Muscle of leg (tissue), 11 donors: Measurements from ENCODE around the gene CDC20B. TPM values are rescaled to one million over a fixed set of nuclear protein-coding genes. Genes with fewer than 3 reads are reported as not detected.
"Not testable (repeated sequence)": the region's sequence is repeated elsewhere in the genome, so short reads cannot be mapped to it uniquely, and the experiment has no call there.

Source experiments
- DNase-seq: peaks from one replicate; pipeline ENCODE4 v3.0.0; 2013
- H3K27ac ChIP-seq: one replicate; pipeline ENCODE4 v1.5.1; 2013; ENCODE audit warnings: mild to moderate bottlenecking, low read length, control low read depth
- H3K27me3 ChIP-seq: one replicate; pipeline ENCODE4 v1.6.1; 2013; ENCODE audit warnings: low read length; ENCODE audit not compliant: control insufficient read depth, insufficient read depth
- H3K36me3 ChIP-seq: one replicate; pipeline ENCODE4 v1.6.1; 2013; ENCODE audit warnings: low read length; ENCODE audit not compliant: control insufficient read depth, insufficient read depth
- H3K4me1 ChIP-seq: one replicate; pipeline ENCODE4 v1.6.1; 2013; ENCODE audit warnings: low read length; ENCODE audit not compliant: control insufficient read depth, insufficient read depth
- H3K4me3 ChIP-seq: one replicate; pipeline ENCODE4 v1.5.1; 2013; ENCODE audit warnings: low read length, control low read depth
- H3K9me3 ChIP-seq: replicated peaks from 2 replicates; pipeline ENCODE4 v1.6.1; 2013; ENCODE audit warnings: low read depth, low read length; ENCODE audit not compliant: control insufficient read depth
- WGBS: methylation state at CpG from one replicate; pipeline ENCODE4 v1.1.5; 2013; ENCODE audit warnings: missing lambda C conversion rate; ENCODE audit not compliant: insufficient coverage; 5-methylcytosine and 5-hydroxymethylcytosine counted together
- polyA plus RNA-seq, 8 donors: library from polyadenylated mRNA; unstranded; fragments of 120-200 nt; gene quantifications; one replicate each; pipeline versions ENCODE4 v1.2.1 to v1.2.3, GENCODE V29; 2013; ENCODE audit warnings: inconsistent platforms in 1 of 8, low replicate concordance in 1 of 8; ENCODE audit not compliant: insufficient read length in 8 of 8, insufficient read depth in 1 of 8
- total RNA-seq: library from RNA; stranded (reverse); fragments of 120-200 nt; gene quantifications from one replicate; pipeline ENCODE4 v1.2.4, GENCODE V29; 2013

CDC20B gene
- total and polyA plus RNA-seq, 9 donors = 0.08 to 0.78 (median 0.11) TPM; not detected in 5

DNA sequence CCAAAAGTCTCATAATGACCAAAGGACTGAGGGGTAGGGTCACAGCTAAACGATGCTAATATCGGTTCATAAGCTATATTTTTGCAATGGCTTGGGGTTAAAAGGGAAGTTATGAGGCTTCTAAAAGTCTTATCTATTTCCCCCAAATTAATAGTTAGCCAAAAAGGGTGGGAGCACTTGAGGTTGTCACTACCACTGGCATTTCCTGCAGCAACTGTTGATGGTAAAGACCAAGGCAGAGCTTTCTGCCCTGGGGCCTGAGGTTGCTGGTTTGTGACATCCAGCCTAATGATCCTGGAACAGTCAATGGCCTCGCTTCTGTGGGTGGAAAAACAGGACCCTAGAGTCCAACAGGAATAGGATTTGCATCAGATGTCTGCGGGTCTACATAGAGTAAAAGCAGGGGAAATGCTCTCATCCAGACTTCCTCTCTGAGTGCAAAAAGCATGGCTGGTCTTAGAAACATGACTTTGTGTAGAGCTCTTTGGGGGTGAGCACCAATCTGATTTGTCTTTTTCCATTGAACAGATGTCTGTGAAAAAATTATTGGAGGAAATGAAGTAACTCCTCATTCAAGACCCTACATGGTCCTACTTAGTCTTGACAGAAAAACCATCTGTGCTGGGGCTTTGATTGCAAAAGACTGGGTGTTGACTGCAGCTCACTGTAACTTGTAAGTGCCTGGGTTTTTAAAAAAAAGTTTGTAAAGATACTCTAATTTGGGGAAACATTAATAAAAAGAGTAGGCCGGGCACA, 67.9 kb downstream of the CDC20B start:
- no peak overlapping the region for H3K4me3 ChIP-seq
- H3K27ac ChIP-seq = no peak overlapping the region
- H3K9me3 ChIP-seq = peaks cover 2% of the 10 kb centered on the region

DNA sequence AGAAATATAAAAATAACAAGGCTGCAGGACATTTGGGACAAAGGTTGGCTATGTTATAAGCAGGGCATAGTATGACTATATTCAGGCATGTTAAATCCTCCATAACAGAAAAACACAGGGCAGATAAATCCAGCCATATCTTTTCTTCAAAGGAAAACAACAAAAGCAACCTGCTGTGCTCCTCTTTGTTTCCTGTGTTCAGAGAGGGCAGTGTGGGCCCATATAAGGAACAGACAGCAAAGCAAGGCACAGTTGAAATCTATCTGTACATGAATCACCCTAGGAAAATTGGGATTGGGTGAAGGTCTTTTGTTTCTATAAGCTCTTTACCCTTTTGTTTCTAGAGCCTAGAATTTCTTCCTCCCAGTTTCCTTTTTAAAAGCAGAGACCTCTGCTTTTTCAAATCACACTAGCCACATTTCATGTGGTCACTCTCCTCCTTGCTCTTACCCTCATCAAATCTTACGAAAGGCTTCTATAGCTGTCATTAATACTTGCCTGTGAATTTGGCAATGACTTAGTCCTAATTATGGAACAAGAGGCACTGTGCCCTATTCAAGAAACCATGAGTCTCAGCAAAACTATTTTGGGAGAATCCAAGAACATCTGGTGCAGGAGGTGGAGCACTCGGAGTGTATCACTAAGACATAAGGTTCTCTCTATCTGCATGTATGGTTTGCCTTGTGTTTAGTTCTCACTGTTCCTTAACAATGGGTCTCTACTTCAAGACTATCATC, 68.8 kb downstream of the CDC20B start:
- Histone ChIP-seq H3K4me3 (no peak overlapping the region), H3K27ac (no peak overlapping the region), H3K36me3 (no peaks in the 10 kb centered on the region), H3K27me3 (no peaks in the 10 kb centered on the region), H3K9me3 (peaks cover 2% of the 10 kb centered on the region), H3K4me1 (no peaks in the 10 kb centered on the region)
- WGBS = no CpG with 5 or more reads among the region's 2 CpGs
- DNase-seq = no peak

More for the DNA sequence above, 67.9 kb downstream of the CDC20B start:
- Histone ChIP-seq H3K4me1 (no peaks in the 10 kb centered on the region), H3K27me3 (no peaks in the 10 kb centered on the region), H3K36me3 (no peaks in the 10 kb centered on the region)
- 69% methylated on average over 2 of the region's 5 CpGs for WGBS
- DNase-seq = no peak

DNA sequence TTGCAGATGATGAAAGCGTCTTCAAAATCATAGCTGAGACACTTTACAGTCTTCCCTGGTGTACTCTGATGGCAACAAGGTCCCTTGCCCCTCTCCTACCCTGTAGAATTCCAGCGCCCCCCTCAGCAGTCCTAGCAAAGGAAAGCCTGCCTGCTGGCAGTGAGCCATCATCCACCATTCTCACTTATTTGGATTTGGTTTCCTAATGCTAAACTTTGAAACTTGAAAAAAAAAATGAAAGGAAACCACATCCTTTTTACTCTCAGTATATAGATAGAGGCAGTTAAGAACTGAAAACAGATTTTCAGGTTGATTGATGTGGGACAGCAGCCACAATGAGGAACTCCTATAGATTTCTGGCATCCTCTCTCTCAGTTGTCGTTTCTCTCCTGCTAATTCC, 70.6 kb downstream of the CDC20B start, which contains the start of gene GZMA:
Gene GZMA (plus strand): TSS at position 299 of the 400 bp plus-strand sequence. CDS start 37 bp downstream, at position 336.
- 80% methylated on average over 1 of the region's 3 CpGs for WGBS

DNA sequence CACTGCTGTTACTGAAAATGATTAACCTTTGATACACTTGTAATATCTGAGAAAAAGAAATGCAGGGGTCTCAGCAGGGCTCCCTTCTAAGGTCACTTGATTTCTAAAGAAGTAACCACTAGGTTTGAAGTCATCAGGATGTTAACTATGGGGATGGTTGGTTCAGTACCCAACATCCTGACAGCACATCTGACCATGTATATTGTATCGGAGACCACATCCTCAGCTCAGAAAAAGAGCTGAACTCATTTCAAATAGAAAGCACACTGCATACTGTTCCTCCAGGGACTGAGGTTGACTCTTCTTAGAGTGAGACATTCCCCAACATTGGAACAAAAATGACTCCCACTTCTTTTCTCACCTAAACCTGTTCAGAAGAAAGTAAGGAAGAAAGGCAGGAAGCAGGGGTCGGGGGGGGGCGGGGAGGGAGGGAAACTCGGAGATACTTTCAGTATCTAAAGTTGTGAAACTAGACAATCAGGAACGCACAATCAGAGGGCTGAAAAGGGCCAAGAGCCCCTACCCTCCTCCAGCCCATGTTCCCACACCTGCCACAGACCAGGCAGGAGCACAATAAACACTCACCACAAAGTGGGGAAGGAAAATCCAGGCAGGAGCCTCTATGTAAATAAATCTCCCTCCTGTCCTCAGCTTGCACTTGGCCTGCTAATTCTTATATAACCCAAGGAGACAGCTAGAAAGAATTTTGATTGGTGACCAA, 71.3 kb downstream of the CDC20B start:
- Histone ChIP-seq H3K36me3 (no peaks in the 10 kb centered on the region), H3K27ac (no peak overlapping the region), H3K4me3 (no peak overlapping the region), H3K27me3 (no peaks in the 10 kb centered on the region), H3K9me3 (peaks cover 2% of the 10 kb centered on the region), H3K4me1 (no peaks in the 10 kb centered on the region)
- DNase-seq = no peak
- WGBS = no CpG with 5 or more reads among the region's 5 CpGs

More for the DNA sequence above, 70.6 kb downstream of the CDC20B start, which contains the start of gene GZMA:
- Histone ChIP-seq H3K4me1 (no peaks in the 10 kb centered on the region), H3K36me3 (no peaks in the 10 kb centered on the region), H3K4me3 (no peak within 1 kb of the TSS), H3K27me3 (no peaks in the 10 kb centered on the region), H3K9me3 (peaks cover 2% of the 10 kb centered on the region), H3K27ac (no peak within 1 kb of the TSS)
- no peak for DNase-seq

DNA sequence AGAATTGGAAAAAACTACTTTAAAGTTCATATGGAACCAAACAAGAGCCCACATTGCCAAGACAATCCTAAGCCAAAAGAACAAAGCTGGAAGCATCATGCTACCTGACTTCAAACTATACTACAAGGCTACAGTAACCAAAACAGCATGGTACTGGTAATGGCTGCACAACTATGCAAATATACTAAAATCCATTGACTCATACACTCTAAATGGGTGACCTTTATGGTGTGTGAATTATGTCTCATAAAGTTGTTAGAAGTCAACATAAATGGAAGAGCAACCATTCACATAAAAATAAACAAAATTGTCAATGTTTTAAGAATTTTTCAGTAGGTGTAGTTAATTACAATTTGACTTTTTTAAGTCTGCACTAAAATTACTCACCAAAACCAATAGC, 71.8 kb downstream of the CDC20B start:
- not testable (repeated sequence) for H3K27me3 ChIP-seq, H3K36me3 ChIP-seq, H3K9me3 ChIP-seq, H3K4me3 ChIP-seq, H3K27ac ChIP-seq, DNase-seq, H3K4me1 ChIP-seq

DNA sequence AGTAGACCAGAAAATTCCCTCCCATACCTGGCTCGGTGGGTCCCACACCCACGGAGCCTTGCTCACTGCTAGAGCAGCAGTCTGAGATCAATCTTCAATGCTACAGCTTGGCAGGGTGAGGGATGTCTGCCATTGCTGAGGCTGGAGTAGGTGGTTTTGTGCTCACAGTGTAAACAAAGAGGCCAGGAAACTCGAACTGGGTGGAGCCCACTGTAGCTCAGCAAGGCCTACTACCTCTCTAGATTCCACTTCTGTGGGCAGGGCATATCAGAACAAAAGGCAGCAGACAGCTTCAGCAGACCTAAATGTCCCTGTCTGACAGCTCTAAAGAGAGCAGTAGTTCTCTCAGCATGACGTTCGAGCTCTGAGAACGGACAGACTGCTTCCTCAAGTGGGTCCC, 76.1 kb downstream of the CDC20B start:
- H3K27me3 ChIP-seq = no peaks in the 10 kb centered on the region
- no peaks in the 10 kb centered on the region for H3K36me3 ChIP-seq
- H3K9me3 ChIP-seq = peaks cover 2% of the 10 kb centered on the region
- no peak overlapping the region for H3K4me3 ChIP-seq
- H3K27ac ChIP-seq = no peak overlapping the region
- WGBS = 72% methylated on average over 3 of the region's 6 CpGs
- no peak for DNase-seq
- no peaks in the 10 kb centered on the region for H3K4me1 ChIP-seq

DNA sequence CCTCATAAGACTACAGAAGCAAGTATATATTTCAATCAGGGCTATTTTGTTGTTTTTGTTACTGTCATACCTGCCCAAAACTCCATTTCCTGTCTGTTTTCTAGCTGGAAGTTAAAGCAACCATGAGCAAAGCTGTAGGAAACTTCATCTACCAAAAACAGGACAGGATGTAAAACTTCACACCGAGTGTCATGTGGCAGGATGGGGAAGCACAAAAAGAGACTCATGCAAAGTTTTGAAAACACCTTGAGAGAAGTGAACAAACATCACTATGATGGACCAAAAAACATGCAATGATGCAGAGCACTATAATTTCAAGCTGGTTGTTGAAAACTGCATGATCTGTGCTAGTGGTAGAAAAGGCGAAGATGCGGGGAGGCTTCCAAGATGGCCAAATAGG, 76.8 kb downstream of the CDC20B start:
- Histone ChIP-seq H3K36me3 (no peaks in the 10 kb centered on the region), H3K27me3 (no peaks in the 10 kb centered on the region), H3K4me1 (no peaks in the 10 kb centered on the region), H3K27ac (no peak overlapping the region), H3K4me3 (no peak overlapping the region), H3K9me3 (no peaks in the 10 kb centered on the region)
- 84% methylated on average over 2 of the region's 3 CpGs for WGBS
- DNase-seq = no peak

DNA sequence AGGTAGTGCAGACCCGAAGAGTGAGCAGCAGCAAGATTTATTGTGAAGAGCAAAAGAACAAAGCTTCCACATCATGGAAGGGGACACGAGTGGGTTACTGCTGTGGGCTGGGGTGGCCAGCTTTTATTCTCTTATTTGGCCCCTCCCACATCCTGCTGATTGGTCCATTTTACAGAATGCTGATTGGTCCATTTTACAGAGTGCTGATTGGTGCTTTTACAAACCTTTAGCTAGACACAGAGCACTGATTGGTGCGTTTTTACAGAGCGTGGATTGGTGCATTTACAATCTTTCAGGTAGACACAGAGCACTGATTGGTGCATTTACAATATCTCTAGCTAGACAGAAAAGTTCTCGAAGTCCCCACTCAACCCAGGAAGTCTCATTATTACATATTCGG, 82.0 kb downstream of the CDC20B start:
- H3K27me3 ChIP-seq, H3K9me3 ChIP-seq, H3K27ac ChIP-seq, H3K4me1 ChIP-seq, DNase-seq, H3K36me3 ChIP-seq, H3K4me3 ChIP-seq: not testable (repeated sequence)
- 84% methylated on average over 3 of the region's 6 CpGs for WGBS

DNA sequence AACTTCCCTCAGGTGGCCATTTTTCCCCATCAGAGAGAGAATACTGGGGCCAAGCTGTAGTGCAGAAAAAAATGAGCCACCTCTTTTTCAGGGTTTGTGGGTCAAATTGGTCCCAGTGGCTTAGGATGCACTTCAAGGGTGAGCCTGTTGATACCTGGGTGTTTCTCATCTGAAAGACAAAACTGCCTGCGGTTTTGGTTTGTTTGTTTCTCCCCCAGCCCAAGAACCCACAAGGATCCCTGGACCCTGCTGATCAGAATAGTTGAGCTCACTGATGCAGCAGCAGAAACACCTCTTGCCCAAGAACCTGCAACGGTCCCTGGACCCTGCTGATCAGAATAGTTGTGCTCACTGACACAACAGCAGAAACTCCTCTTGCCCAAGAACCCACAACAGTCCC, 83.7 kb downstream of the CDC20B start:
- H3K4me1 ChIP-seq, H3K27me3 ChIP-seq, H3K36me3 ChIP-seq, H3K4me3 ChIP-seq, DNase-seq, H3K27ac ChIP-seq, H3K9me3 ChIP-seq: not testable (repeated sequence)
- 63% methylated on average over 2 of the region's 2 CpGs for WGBS

DNA sequence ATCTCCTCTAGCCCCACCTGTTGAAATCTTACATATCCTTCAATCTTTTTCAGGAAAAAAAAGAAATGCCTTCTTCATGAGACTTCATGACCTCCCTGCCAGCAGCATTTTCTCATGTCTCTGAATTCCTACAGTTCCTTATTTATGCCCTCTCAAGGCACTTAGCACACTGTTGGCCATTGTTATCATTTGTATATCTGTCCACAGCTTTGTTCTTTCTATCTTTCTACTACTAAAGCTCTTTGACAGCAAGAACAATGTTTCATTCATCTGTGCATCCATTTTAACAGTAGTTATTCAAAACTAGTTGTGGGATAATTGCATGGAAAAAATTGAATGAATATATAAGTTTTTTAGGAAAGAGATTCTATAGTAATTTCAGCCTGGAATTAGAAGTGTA, 91.4 kb downstream of the CDC20B start:
- Histone ChIP-seq H3K27me3 (no peaks in the 10 kb centered on the region), H3K27ac (no peak overlapping the region)
- no peak for DNase-seq

More for the DNA sequence above, 91.4 kb downstream of the CDC20B start:
- Histone ChIP-seq H3K36me3 (no peaks in the 10 kb centered on the region), H3K9me3 (peaks cover 2% of the 10 kb centered on the region), H3K4me1 (no peaks in the 10 kb centered on the region), H3K4me3 (no peak overlapping the region)
